Breast epithelium (tissue), 3 donors: Measurements from ENCODE around the gene SUN3.

Experiments
- POLR2A ChIP-seq: fragments of 450-650 bp; IDR thresholded peaks from one replicate; pipeline ENCODE4 v1.6.1; 2016; ENCODE audit warnings: antibody characterized with exemption, mild to moderate bottlenecking, moderate library complexity
- POLR2AphosphoS5 ChIP-seq, 3 donors: sonication (generic); formaldehyde crosslinking; IDR thresholded peaks; one replicate each; pipeline ENCODE4 v1.6.1; 2017; ENCODE audit warnings: antibody characterized with exemption in 3 of 3
- TF ChIP-seq, protein P1 (sequence below), 3 donors: fragments of 450-650 bp; IDR thresholded peaks; one replicate each; pipeline ENCODE4 v1.5.1; 2016 to 2017; ENCODE audit warnings: antibody characterized with exemption in 3 of 3, mild to moderate bottlenecking in 3 of 3, moderate library complexity in 3 of 3

DNA sequence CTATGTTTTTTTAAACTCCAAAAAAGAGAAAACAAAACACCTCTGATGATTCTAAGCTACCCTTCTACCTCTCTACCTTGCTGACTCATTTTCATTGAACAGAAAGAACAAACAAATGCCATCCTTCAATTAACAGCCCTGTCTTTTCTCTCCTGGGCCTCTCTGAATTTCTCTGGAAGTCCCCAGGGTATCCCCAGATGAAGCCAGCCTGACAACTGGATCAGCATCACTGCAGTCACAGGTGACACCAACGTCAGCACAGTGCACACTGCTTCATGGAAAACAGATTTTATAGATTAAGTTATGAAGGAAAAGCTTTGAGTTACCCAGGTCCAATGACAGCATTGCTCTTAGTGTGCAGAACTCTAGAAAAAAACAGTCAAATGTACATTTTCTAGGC, 55.2 kb downstream of the SUN3 start:
- TF ChIP-seq, protein P1, sequence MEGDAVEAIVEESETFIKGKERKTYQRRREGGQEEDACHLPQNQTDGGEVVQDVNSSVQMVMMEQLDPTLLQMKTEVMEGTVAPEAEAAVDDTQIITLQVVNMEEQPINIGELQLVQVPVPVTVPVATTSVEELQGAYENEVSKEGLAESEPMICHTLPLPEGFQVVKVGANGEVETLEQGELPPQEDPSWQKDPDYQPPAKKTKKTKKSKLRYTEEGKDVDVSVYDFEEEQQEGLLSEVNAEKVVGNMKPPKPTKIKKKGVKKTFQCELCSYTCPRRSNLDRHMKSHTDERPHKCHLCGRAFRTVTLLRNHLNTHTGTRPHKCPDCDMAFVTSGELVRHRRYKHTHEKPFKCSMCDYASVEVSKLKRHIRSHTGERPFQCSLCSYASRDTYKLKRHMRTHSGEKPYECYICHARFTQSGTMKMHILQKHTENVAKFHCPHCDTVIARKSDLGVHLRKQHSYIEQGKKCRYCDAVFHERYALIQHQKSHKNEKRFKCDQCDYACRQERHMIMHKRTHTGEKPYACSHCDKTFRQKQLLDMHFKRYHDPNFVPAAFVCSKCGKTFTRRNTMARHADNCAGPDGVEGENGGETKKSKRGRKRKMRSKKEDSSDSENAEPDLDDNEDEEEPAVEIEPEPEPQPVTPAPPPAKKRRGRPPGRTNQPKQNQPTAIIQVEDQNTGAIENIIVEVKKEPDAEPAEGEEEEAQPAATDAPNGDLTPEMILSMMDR (IDR thresholded peaks at IDR 0.05) = no peak
- no peak for TF ChIP-seq POLR2A
- no peak for TF ChIP-seq POLR2AphosphoS5 (IDR thresholded peaks at IDR 0.05)
